HG02642 (cell line): ENCODE measurements around the gene CAP2.

Experiments used
- ATAC-seq: cut with Tn5 transposase; IDR thresholded peaks from one replicate; pipeline ENCODE4 v1.9.1; 2021; ENCODE audit warnings: mild to moderate bottlenecking; ENCODE audit not compliant: unreplicated experiment, poor library complexity

CAP2 gene

DNA sequence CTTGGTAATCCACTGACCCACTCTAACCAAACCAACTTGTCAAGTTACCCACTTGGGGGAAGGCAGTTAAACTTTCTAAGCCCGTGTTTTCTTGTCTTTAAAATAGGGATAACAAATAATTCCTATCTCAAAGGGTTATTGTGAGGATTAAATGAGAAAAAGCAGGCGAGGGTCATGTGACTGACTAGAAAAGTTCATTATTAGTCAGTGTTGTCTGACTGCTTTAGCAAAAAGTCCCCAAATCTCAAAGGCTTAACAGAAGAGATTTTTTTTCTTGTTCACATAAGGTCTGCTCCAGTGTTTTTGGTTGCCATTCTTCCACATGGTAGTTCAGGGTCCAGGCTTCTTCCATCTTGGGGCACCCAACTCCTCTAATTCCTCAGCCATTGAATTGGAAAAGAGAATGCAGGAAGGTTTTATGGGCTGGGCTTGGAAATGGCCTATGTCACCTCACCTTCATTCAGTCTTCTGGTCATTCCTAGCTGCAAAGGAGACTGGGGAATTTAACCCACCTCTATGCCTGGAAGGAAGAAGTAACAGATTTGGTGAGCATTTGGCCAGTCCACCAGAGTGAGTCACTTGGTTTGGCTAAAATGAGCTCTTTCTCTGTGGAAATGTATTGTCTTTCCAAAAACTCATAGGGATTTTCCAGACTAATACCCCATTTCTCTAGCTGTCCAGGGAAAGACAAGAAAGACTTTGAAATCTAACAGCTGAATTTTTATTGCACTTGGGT is 77.0 kb downstream of the CAP2 start:
- ATAC-seq, result no peak

DNA sequence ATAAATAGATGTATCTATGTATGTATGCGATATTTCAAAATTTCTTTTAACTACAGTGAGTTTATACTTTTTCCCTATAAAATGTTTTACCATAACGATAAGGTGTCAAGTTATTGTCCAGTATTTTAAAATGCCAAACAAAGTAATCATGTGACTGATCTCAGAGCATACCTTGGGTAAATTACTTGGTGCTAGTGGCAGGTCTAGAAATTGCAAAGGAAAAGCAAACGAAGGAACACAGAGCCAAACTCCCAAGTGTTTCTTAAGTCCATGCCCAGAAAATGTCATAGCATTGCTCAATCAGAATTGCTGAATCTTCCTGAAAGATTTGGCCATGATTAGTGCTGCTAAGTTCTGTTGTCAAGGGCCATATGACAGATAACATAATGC is 77.5 kb downstream of the CAP2 start:
- no peak for ATAC-seq

DNA sequence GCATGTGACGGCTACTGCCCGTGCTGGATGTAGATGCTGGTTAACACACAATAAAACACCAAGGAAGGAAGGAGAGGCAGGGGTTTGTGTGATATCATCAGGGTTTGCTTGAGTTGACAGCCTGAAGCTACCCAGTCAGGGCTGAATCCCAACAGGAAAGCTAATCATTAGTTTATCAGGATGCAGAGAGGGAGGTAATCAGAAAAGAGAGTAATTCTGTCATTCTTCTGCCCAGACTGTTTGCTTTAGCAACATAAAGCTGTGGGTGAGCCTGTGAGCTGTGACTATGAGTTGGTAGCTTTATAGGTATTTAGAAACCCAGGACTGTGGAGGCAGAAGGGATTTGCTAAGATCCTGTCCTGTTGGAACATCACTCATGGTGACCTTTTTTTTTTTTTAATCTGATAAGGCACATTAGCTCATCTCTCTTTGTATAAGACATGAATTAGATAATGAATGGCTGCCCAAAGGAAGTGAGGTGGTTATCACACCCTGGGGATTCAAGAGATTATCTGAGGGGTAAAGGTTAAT is 79.3 kb downstream of the CAP2 start:
- ATAC-seq, result no peak

DNA sequence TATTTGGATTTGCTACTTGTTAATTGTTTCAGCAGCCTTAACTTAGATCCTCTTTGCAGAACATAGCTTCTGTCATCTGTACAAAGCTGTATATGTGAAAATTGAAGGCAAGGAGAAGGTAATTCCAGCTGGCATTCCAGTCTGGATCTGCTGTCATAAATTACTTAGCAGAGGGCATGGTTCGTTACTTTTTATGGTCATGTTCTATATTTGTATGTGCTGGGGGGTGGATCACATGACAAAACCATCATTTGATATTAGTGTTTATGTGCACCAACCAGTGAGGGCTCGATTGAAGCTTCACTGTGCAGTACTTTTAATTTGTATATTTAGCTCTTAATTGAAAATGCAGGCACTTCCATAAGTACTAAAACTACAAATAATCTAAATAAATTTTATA is 80.2 kb downstream of the CAP2 start:
- ATAC-seq, result no peak

- no peak for ATAC-seq
Measured at GRCh38 chr6:17474289-17474688, 80.9 kb downstream of the CAP2 start.

- ATAC-seq, result no peak
Measured at GRCh38 chr6:17475606-17476244, 82.3 kb downstream of the CAP2 start.

DNA sequence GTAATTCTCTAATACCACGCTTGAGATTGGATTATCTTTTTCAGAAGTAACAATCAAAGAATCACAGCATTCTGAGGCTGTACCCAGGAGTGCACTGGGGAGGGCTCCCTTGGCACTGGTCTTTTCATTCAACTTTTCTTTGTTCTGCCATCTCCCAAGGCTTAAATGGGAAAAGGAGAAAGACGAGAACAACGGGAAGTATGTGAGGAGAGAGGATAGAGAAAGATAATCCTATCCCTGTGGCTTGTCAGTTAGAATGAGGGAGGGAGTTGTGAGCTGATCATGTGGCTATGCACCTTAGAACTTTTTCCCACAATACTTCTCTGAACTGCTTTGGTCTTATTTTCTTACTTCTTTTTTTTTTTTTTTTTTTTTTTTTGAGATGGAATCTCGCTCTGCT is 83.1 kb downstream of the CAP2 start:
- ATAC-seq, result no peak

DNA sequence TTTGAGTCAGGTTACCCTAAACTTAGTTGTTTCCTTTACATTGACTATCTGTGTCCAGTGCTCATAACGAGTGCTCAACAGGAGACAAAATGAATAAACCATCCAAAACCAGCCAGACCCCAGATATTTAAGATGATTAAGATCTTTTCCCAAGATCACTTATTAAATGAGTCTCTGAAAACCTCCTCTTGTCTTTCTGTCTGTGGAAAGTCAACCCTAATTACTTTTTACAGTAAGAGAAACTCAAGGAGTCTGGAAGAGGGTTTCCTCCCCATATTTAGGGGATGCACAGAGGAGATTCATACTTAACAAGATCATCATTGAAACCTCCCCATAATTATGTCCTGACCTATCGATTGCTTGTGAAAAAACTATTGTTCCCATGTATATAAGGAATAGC is 84.0 kb downstream of the CAP2 start:
- ATAC-seq, result no peak

GRCh38 chr6:17478223-17478907 is 85.0 kb downstream of the CAP2 start:
- ATAC-seq, result no peak

DNA sequence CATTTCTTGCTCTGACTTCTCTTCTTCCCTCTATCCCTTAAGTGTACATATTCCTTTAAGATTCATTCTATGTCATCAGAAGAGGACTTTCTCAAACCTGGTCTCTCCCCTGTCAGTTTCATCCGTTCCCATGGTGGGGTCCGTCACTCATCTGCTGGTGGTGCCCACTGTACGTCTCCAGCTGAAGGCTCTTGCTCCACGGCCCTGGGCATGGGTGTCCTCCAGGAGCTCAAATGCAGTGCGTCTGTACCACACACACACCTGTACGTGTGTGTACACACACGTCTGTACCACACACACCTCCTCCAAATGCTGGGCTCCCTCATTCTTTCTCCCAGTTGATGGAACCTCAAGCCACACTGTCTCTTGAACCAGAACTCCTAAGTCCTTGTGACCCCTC is 85.6 kb downstream of the CAP2 start:
- no peak for ATAC-seq

GRCh38 chr6:17480476-17480875 is 87.1 kb downstream of the CAP2 start:
- no peak for ATAC-seq

DNA sequence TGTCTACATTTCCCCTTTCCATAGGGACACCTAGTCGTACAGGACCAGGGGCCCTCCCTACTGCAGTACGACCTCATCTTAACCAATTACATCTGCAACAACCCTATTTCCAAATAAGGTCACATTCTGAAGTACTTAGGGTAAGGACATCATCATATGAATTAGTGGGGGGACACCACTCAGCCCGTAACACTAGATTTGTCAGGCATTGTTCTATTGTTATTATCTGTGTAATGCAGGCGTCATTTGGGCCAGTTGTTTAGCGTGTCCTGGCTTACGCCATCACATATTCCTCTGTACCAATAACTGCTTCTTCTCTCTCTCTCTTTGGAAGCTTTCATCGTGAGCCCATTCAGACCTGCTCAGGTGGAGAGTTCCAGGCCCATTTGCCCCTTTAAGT is 89.3 kb downstream of the CAP2 start:
- no peak for ATAC-seq

DNA sequence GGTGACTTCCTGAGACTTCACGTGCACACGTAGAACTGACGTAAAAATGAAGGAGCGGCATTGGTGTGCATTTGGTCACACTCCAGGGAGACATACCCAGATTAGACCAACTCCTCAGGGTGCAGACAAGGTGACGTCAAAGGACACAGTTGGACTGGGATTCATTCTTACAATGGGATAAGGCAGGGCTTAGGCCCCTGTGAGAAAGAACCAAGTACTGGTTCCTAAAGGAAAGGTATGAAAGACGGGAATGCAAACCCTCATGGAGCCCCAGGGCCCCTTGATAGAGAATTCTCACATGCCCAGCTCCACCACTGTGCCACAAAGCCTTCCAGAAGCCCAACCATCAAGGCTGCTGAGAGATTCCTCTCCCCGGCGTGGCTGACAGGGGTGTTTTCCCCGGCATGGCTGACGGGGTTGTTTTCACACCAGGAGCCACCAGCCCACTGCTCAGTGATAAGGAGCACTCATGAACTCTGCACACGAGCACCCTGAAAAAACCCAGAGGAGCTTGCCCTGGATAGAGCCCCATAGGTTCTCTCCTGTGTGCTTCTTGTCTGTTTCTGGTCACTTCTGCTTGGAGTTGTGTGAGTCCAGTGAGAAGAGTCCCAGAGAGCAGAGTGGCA is 90.1 kb downstream of the CAP2 start:
- ATAC-seq, result no peak

- no peak for ATAC-seq
Measured at GRCh38 chr6:17484201-17484849, 90.9 kb downstream of the CAP2 start.

GRCh38 chr6:17485181-17485580 is 91.8 kb downstream of the CAP2 start:
- no peak for ATAC-seq

DNA sequence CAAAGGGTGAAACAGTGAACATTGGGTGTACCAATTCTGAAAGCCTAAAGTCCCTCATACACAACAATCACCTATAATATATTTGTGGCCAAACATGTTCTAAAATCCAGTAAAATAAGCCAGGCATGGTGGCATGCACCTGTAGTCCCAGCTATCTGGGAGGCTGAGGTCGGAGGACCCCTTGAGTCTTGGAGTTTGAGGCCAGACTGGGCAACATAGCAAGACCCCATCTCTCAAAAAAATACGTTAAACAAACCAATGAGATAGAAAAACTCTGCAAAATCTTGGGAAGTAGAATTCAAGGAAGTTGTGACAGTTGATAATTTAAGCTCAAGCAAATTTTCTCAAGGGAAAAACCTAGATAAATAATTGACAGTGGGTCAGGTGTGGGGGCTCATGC is 92.6 kb downstream of the CAP2 start:
- ATAC-seq, result no peak

DNA sequence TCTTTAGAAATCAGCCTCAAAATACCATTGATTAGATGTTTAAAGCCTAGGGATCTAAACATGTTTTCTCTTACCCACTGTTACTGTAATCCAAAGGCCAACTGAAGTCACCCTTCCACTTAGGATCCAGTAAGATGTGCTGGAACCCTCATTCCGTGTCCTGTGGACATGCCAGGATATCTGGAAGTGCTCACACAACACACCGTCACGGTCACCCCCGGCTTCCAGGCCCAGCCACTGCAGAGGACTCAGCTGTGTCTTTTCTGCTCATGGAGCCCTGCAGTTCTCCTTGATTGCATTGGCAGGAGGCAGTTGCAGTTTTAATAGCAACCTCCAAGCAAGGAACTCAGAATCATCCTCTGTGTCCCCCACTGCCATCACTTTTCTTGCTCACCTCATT is 93.3 kb downstream of the CAP2 start:
- no peak for ATAC-seq

- no peak for ATAC-seq
Measured at GRCh38 chr6:17490724-17491123, 97.3 kb downstream of the CAP2 start.

DNA sequence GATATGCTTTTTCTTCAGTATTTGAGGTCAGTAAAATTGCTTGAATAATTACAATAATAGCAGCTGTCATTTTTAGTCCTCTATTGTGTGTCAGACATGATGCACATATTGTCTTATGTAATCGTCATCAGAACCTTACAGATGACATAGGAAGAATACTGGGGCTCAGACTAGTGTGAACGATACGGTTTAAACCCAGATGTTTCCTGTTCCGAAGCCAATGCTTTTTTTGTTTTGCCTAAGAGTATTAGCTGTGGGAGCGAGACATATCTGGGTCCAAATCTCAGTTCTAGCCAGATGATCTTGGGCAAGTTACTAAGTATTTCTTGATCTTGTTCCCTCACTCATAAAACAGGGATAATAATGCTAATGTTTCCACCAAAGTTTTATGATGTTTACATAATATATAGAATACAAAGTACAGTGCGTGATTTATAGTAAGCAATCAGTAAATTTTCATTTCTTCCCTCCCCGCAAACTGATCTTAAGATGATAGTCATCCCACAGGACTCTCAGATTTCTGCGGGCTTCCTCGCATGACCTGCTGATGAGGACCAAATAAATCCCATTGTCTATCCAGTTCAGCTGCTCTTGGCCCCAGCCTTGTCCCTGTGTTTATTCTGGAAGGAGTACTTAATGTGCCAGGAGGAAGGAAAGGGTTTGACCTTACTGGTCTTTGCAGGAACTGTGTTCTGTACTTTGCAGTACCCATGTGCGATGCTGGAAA is 98.2 kb downstream of the CAP2 start:
- no peak for ATAC-seq

DNA sequence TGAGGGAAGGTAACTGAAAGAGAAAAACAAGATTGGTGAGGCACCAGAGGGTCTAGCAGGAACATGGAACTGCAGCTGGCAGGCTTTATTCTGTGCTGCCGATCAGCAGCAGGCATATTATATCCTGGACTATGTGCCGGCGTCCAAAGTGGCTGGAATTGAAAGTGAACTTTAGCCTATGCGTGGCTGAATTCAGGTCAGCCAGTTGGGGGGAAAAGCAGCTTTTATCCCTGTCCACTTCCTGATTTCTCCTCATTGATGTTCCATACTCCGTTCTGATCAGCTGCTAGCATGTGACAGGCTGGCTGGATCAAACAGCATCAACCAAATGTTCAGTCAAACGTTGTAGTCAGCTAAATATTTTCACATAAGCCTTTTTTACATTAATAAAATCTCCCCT is 99.0 kb downstream of the CAP2 start:
- no peak for ATAC-seq
